Caco-2 (cell line): ENCODE measurements around the gene FBXW7. TPM values are rescaled to one million over a fixed set of nuclear protein-coding genes. Genes with fewer than 3 reads are reported as not detected.

Experiments
- BruUV-seq: library from RNA; stranded (reverse); fragments of 400-500 nt; replicated peaks from 2 replicates; lab custom pipeline; 2021; lab: Mats Ljungman, UMichigan
- CTCF ChIA-PET: fragments of 300-600 bp; sonication (Branson Sonifier 250); formaldehyde crosslinking; loops from one replicate; lab custom pipeline; 2022; ENCODE audit warnings: antibody characterized with exemption; lab: Charles Lee
- POLR2A ChIA-PET: fragments of 300-600 bp; sonication (Branson Sonifier 250); formaldehyde crosslinking; loops from one replicate; lab custom pipeline; 2022; ENCODE audit warnings: antibody characterized with exemption; lab: Charles Lee
- DNase-seq, 2 experiments: peaks; one replicate each; pipeline versions ENCODE4 v3.0.0 to v3.0.0-alpha.2; 2020 to 2022
- H3K27me3 ChIP-seq: replicated peaks from 2 replicates; pipeline ENCODE4 v1.6.0; 2011; ENCODE audit warnings: low read length; ENCODE audit not compliant: control insufficient read depth, insufficient read depth
- H3K36me3 ChIP-seq: 2 replicates; pipeline ENCODE4 v1.5.1; 2011; ENCODE audit warnings: low read length; ENCODE audit not compliant: control insufficient read depth, insufficient read depth
- H3K4me1 ChIP-seq: fragments of 250-450 bp; sonication (Bioruptor Pico); 2 replicates; pipeline ENCODE4 v1.5.1; 2020; ENCODE audit warnings: mild to moderate bottlenecking
- H3K4me3 ChIP-seq: 2 replicates; pipeline ENCODE4 v1.5.1; 2011; ENCODE audit warnings: low read depth, mild to moderate bottlenecking, control low read depth, low read length
- H3K9me3 ChIP-seq: fragments of 250-450 bp; sonication (Bioruptor Pico); 2 replicates; pipeline ENCODE4 v1.5.1; 2020; ENCODE audit warnings: mild to moderate bottlenecking, moderate library complexity
- H3K27ac Mint-ChIP-seq: one replicate; pipeline ENCODE4 v1.8.0; 2022; ENCODE audit warnings: mixed read lengths; ENCODE audit not compliant: unreplicated experiment
- H3K27me3 Mint-ChIP-seq: one replicate; pipeline ENCODE4 v1.8.0; 2022; ENCODE audit warnings: mixed read lengths; ENCODE audit not compliant: insufficient read depth, unreplicated experiment
- H3K36me3 Mint-ChIP-seq: one replicate; pipeline ENCODE4 v1.8.0; 2022; ENCODE audit warnings: mild to moderate bottlenecking, mixed read lengths; ENCODE audit not compliant: insufficient read depth, unreplicated experiment
- H3K4me1 Mint-ChIP-seq: one replicate; pipeline ENCODE4 v1.8.0; 2022; ENCODE audit warnings: low read depth, mixed read lengths; ENCODE audit not compliant: unreplicated experiment
- H3K4me3 Mint-ChIP-seq: one replicate; pipeline ENCODE4 v1.8.0; 2022; ENCODE audit warnings: mild to moderate bottlenecking, moderate library complexity, mixed read lengths; ENCODE audit not compliant: unreplicated experiment
- H3K9me3 Mint-ChIP-seq: one replicate; pipeline ENCODE4 v1.8.0; 2022; ENCODE audit warnings: mixed read lengths; ENCODE audit not compliant: unreplicated experiment
- CTCF ChIP-seq, 2 experiments: fragments of 200-600 bp in 1 of 2; IDR thresholded peaks; 1 replicate in 1 of 2; 2 replicates in 1 of 2; pipeline versions ENCODE4 v1.5.1 to v1.8.0; 2011 to 2022; ENCODE audit warnings: antibody characterized with exemption in 1 of 2, control low read depth in 1 of 2, inconsistent platforms in 1 of 2, low read depth in 1 of 2, low read length in 1 of 2, mild to moderate bottlenecking in 1 of 2, moderate library complexity in 1 of 2; ENCODE audit not compliant: insufficient read depth in 1 of 2, severe bottlenecking in 1 of 2, unreplicated experiment in 1 of 2
- intact Hi-C: fragments of 100-400 bp; cut with micrococcal nuclease; formaldehyde crosslinking; loops from one replicate; pipeline ENCODE4 v1.10.0; 2022; ENCODE audit not compliant: unreplicated experiment
- total RNA-seq: library from RNA; stranded (reverse); gene quantifications from 2 replicates; pipeline ENCODE4 v1.2.3, GENCODE V29; 2022

FBXW7 gene
- total RNA-seq, 1 experiment from 2014 or later: 34.1 TPM

GRCh38 chr4:152398060-152398459, 137.8 kb downstream of the FBXW7 start:
- Histone ChIP-seq H3K27me3 (no peaks in the 10 kb centered on the region), H3K4me1 (no peaks in the 10 kb centered on the region), H3K36me3 (no peaks in the 10 kb centered on the region), H3K4me3 (no peak overlapping the region), H3K9me3 (no peaks in the 10 kb centered on the region)
- no peak overlapping the region for H3K27ac Mint-ChIP-seq
- BruUV-seq: no TSS peak
- H3K4me1 Mint-ChIP-seq: no peaks in the 10 kb centered on the region
- no peaks in the 10 kb centered on the region for H3K9me3 Mint-ChIP-seq
- intact Hi-C loops: no loop called here
- ChIA-PET POLR2A (no interaction called here), CTCF (interaction anchor here (0.7 kb wide), 1 partner anchor 669 kb away, joined by 8 read pairs; no protein-coding TSS in a partner anchor)
- TF ChIP-seq CTCF (IDR thresholded peaks at IDR 0.05; ENCODE audit: insufficient read depth in 1 of 2, low read depth in 1 of 2, low read length in 1 of 2, severe bottlenecking in 1 of 2, unreplicated experiment in 1 of 2): peak in 1 of 2 experiments; percentile 31
- no peaks in the 10 kb centered on the region for H3K27me3 Mint-ChIP-seq
- H3K4me3 Mint-ChIP-seq: no peak overlapping the region
- DNase-seq: no peak
- peaks cover 6% of the 10 kb centered on the region for H3K36me3 Mint-ChIP-seq

DNA sequence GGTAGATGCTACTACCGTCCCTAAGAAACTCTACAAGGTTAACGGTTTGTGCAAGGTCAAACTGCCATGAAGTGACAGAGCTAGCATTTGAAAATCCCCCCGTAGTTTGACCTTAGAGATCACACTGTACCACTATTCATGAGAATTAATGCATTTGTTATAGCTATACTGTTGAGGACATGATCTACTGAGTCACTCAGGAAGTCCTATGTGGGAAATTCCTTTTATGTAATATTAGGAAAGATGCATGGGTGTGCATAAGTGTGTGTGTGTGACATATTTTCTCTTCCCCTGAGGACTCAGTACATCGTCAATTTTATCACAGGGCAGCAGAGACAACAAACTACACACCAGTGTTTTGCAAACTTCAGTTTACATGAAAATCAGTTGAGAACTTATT, 141.1 kb downstream of the FBXW7 start:
- no peaks in the 10 kb centered on the region for H3K36me3 ChIP-seq
- no peak for TF ChIP-seq CTCF (IDR thresholded peaks at IDR 0.05; ENCODE audit: insufficient read depth in 1 of 2, low read depth in 1 of 2, low read length in 1 of 2, severe bottlenecking in 1 of 2, unreplicated experiment in 1 of 2)
- H3K27me3 ChIP-seq: no peaks in the 10 kb centered on the region
- no peaks in the 10 kb centered on the region for H3K9me3 ChIP-seq
- Mint-ChIP-seq H3K4me1 (peaks cover 8% of the 10 kb centered on the region), H3K9me3 (no peaks in the 10 kb centered on the region), H3K36me3 (peaks cover 6% of the 10 kb centered on the region), H3K4me3 (no peak overlapping the region), H3K27me3 (no peaks in the 10 kb centered on the region), H3K27ac (no peak overlapping the region)
- DNase-seq: no peak
- no TSS peak for BruUV-seq
- H3K4me1 ChIP-seq: no peaks in the 10 kb centered on the region
- H3K4me3 ChIP-seq: no peak overlapping the region
- ChIA-PET POLR2A (no interaction called here), CTCF (no interaction called here)
- intact Hi-C loops: no loop called here

- CTCF ChIA-PET: no interaction called here
- H3K36me3 Mint-ChIP-seq: peaks cover 6% of the 10 kb centered on the region
- POLR2A ChIA-PET: no interaction called here
- BruUV-seq: no TSS peak
- intact Hi-C loops: no loop called here
- Histone ChIP-seq H3K36me3 (no peaks in the 10 kb centered on the region), H3K4me1 (no peaks in the 10 kb centered on the region), H3K4me3 (no peak overlapping the region), H3K9me3 (no peaks in the 10 kb centered on the region), H3K27me3 (no peaks in the 10 kb centered on the region)
- no peak overlapping the region for H3K4me3 Mint-ChIP-seq
- no peak for DNase-seq
- peaks cover 8% of the 10 kb centered on the region for H3K4me1 Mint-ChIP-seq
- H3K27me3 Mint-ChIP-seq: no peaks in the 10 kb centered on the region
- no peak overlapping the region for H3K27ac Mint-ChIP-seq
- no peaks in the 10 kb centered on the region for H3K9me3 Mint-ChIP-seq
- TF ChIP-seq CTCF (IDR thresholded peaks at IDR 0.05; ENCODE audit: insufficient read depth in 1 of 2, low read depth in 1 of 2, low read length in 1 of 2, severe bottlenecking in 1 of 2, unreplicated experiment in 1 of 2): no peak
Measured at GRCh38 chr4:152392079-152392478, 143.8 kb downstream of the FBXW7 start.
